DMS79 treated with DMSO at 0.1 percent for 48 hours (cell line): ENCODE data around the gene MACROD2.

ENCODE experiments used
- DNase-seq: peaks from one replicate; lab custom pipeline; 2025; lab: John Stamatoyannopoulos, UW

The MACROD2 gene

GRCh38 chr20:15582146-15582760 is 1586.9 kb downstream of the MACROD2 start:
- DNase-seq: no peak

- DNase-seq: no peak
Measured at GRCh38 chr20:15584507-15584906, 1589.2 kb downstream of the MACROD2 start.

- no peak for DNase-seq
Measured at GRCh38 chr20:15593081-15593480, 1597.8 kb downstream of the MACROD2 start.

- DNase-seq: no peak
Measured at GRCh38 chr20:15594158-15594695, 1598.9 kb downstream of the MACROD2 start.

GRCh38 chr20:15596220-15596890 is 1601.0 kb downstream of the MACROD2 start:
- DNase-seq: no peak

GRCh38 chr20:15597306-15597705 is 1602.0 kb downstream of the MACROD2 start:
- DNase-seq: no peak

GRCh38 chr20:15599961-15600360 is 1604.6 kb downstream of the MACROD2 start:
- DNase-seq: no peak

- no peak for DNase-seq
Measured at GRCh38 chr20:15600565-15600964, 1605.2 kb downstream of the MACROD2 start.

GRCh38 chr20:15603506-15603905 is 1608.2 kb downstream of the MACROD2 start:
- DNase-seq: no peak

- no peak for DNase-seq
Measured at GRCh38 chr20:15603978-15604805, 1608.9 kb downstream of the MACROD2 start.

- DNase-seq: no peak
Measured at GRCh38 chr20:15609921-15610320, 1614.6 kb downstream of the MACROD2 start.

- no peak for DNase-seq
Measured at GRCh38 chr20:15610787-15611186, 1615.5 kb downstream of the MACROD2 start.

- no peak for DNase-seq
Measured at GRCh38 chr20:15611541-15611940, 1616.2 kb downstream of the MACROD2 start.

GRCh38 chr20:15612198-15612597 is 1616.9 kb downstream of the MACROD2 start:
- no peak for DNase-seq

GRCh38 chr20:15612769-15613168 is 1617.5 kb downstream of the MACROD2 start:
- DNase-seq: no peak

GRCh38 chr20:15613530-15613929 is 1618.2 kb downstream of the MACROD2 start:
- no peak for DNase-seq

- no peak for DNase-seq
Measured at GRCh38 chr20:15616626-15617025, 1621.3 kb downstream of the MACROD2 start.

GRCh38 chr20:15618110-15618509 is 1622.8 kb downstream of the MACROD2 start:
- DNase-seq: no peak

- DNase-seq: no peak
Measured at GRCh38 chr20:15618912-15619311, 1623.6 kb downstream of the MACROD2 start.

- no peak for DNase-seq
Measured at GRCh38 chr20:15619341-15619740, 1624.0 kb downstream of the MACROD2 start.

GRCh38 chr20:15619816-15620215 is 1624.5 kb downstream of the MACROD2 start:
- DNase-seq: no peak

- no peak for DNase-seq
Measured at GRCh38 chr20:15622368-15622767, 1627.1 kb downstream of the MACROD2 start.

- DNase-seq: no peak
Measured at GRCh38 chr20:15623215-15623614, 1627.9 kb downstream of the MACROD2 start.
